HepG2 (cell line): ENCODE data around the gene LSM2. TPM values are rescaled to one million over a fixed set of nuclear protein-coding genes. Genes with fewer than 3 reads are reported as not detected.
A peak's percentile ranks its signal among the peaks of the same experiment; 100 is the strongest.
"Not testable (repeated sequence)": the region's sequence is repeated elsewhere in the genome, so short reads cannot be mapped to it uniquely, and the experiment has no call there.

ENCODE experiments used
- ATAC-seq: fragments of 200-7000 bp; cut with Tn5 transposase; 3 replicates; pipeline ENCODE4 v1.9.1; 2020; ENCODE audit warnings: mild to moderate bottlenecking, moderate library complexity
- BruUV-seq: library from RNA; stranded (reverse); fragments of 400-500 nt; replicated peaks from 2 replicates; lab custom pipeline; 2021; lab: Mats Ljungman, UMichigan
- CTCF ChIA-PET: fragments of 300-600 bp; formaldehyde crosslinking; extraction: SDS; loops from one replicate; lab custom pipeline; 2021; ENCODE audit warnings: low total read pairs, inconsistent platforms, low intra/inter-chr PET ratio; lab: Yijun Ruan, JAX
- POLR2A ChIA-PET: fragments of 350-600 bp; sonication (Branson Sonifier 250); formaldehyde crosslinking; loops from one replicate; lab custom pipeline; 2020; ENCODE audit warnings: antibody characterized with exemption, inconsistent platforms; lab: Yijun Ruan, JAX
- DNase-seq: peaks from one replicate; pipeline ENCODE4 v3.0.0-alpha.2; 2015; ENCODE audit warnings: low spot score
- FAIRE-seq: peaks from 3 replicates; lab custom pipeline; 2011; peaks lifted over from hg19 to GRCh38; lab: Jason Lieb, UNC
- H2AFZ ChIP-seq: one replicate; pipeline ENCODE4 v1.6.1; 2011; ENCODE audit warnings: low read length, inconsistent platforms
- H3K27ac ChIP-seq: fragments of 300-600 bp; 3 replicates; pipeline ENCODE4 v1.8.0; 2011; ENCODE audit warnings: mixed run types, mild to moderate bottlenecking, mixed read lengths, low read length, inconsistent platforms; ENCODE audit not compliant: insufficient read depth; ENCODE audit errors: extremely low read length
- H3K27me3 ChIP-seq, 2 experiments: fragments of 200-600 bp in 1 of 2; 2 replicates in 1 of 2; 3 replicates in 1 of 2; pipeline versions ENCODE4 v1.6.0 to v1.8.0; 2011; ENCODE audit warnings: low read length in 2 of 2, mild to moderate bottlenecking in 2 of 2, moderate library complexity in 2 of 2, inconsistent platforms in 1 of 2; ENCODE audit not compliant: insufficient read depth in 2 of 2, control insufficient read depth in 1 of 2
- H3K36me3 ChIP-seq, 2 experiments: fragments of 200-600 bp in 1 of 2; replicated peaks in 1 of 2; 2 replicates in 1 of 2; 3 replicates in 1 of 2; pipeline versions ENCODE4 v1.5.1 to v1.8.0; 2011; ENCODE audit warnings: low read length in 2 of 2, inconsistent platforms in 1 of 2; ENCODE audit not compliant: insufficient read depth in 2 of 2, control insufficient read depth in 1 of 2
- H3K4me1 ChIP-seq: 2 replicates; pipeline ENCODE4 v1.5.1; 2012; ENCODE audit warnings: low read length, inconsistent platforms; ENCODE audit not compliant: insufficient read depth
- H3K4me2 ChIP-seq: 2 replicates; pipeline ENCODE4 v1.6.0; 2011; ENCODE audit warnings: low read depth, low read length, inconsistent platforms
- H3K4me3 ChIP-seq, 3 experiments: fragments of 200-600 bp in 1 of 3; sonication (generic), shearing (Covaris generic) in 1 of 3; replicated peaks in 1 of 3; 2 replicates each; pipeline ENCODE4 v1.5.1; 2011 to 2016; ENCODE audit warnings: low read length in 3 of 3, inconsistent platforms in 2 of 3, low read depth in 2 of 3, mild to moderate bottlenecking in 2 of 3, control low read depth in 1 of 3, mixed read lengths in 1 of 3; ENCODE audit not compliant: insufficient read depth in 1 of 3
- H3K79me2 ChIP-seq: one replicate; pipeline ENCODE4 v1.6.1; 2011; ENCODE audit warnings: low read length, inconsistent platforms; ENCODE audit not compliant: insufficient read depth
- H3K9ac ChIP-seq: 2 replicates; pipeline ENCODE4 v1.6.0; 2011; ENCODE audit warnings: mild to moderate bottlenecking, low read depth, low read length, inconsistent platforms; ENCODE audit not compliant: insufficient read depth
- H3K9me3 ChIP-seq: 2 replicates; pipeline ENCODE4 v1.5.1; 2012; ENCODE audit warnings: mild to moderate bottlenecking, low read length
- H4K20me1 ChIP-seq: 2 replicates; pipeline ENCODE4 v1.6.0; 2011; ENCODE audit warnings: inconsistent platforms, mild to moderate bottlenecking, low read length, moderate library complexity; ENCODE audit not compliant: insufficient read depth
- NKX3-1 ChIP-seq: sonication (generic); formaldehyde crosslinking; IDR thresholded peaks from 2 replicates; pipeline ENCODE4 v1.5.0; 2020; ENCODE audit warnings: missing genetic modification reagents
- NONO ChIP-seq, 2 experiments: fragments of 450-650 bp in 1 of 2; sonication (generic) in 1 of 2; formaldehyde crosslinking in 1 of 2; IDR thresholded peaks in 1 of 2; conservative IDR thresholded peaks in 1 of 2; 2 replicates each; pipeline versions ENCODE4 v1.6.1 to v1.8.0; 2017 to 2022; ENCODE audit warnings: mild to moderate bottlenecking in 1 of 2, missing genetic modification reagents in 1 of 2, moderate library complexity in 1 of 2
- POLR2G ChIP-seq: fragments of 200-400 bp; formaldehyde crosslinking; IDR thresholded peaks from 2 replicates; pipeline ENCODE4 v1.6.1; 2018; ENCODE audit warnings: mild to moderate bottlenecking, low read depth, low read length, moderate library complexity
- RBFOX2 ChIP-seq: fragments of 200-400 bp; formaldehyde crosslinking; IDR thresholded peaks from 2 replicates; pipeline ENCODE4 v1.6.1; 2017; ENCODE audit warnings: low read depth, mild to moderate bottlenecking, low read length
- SMAD1 ChIP-seq: sonication (generic); formaldehyde crosslinking; IDR thresholded peaks from 2 replicates; pipeline ENCODE4 v1.4.0; 2020; ENCODE audit warnings: missing genetic modification reagents, low read depth, mild to moderate bottlenecking, borderline replicate concordance
- SRY ChIP-seq: sonication (generic); formaldehyde crosslinking; IDR thresholded peaks from 2 replicates; pipeline ENCODE4 v1.8.0; 2022; ENCODE audit warnings: mild to moderate bottlenecking, missing genetic modification reagents
- ZC3H4 ChIP-seq: sonication (generic); formaldehyde crosslinking; IDR thresholded peaks from 2 replicates; pipeline ENCODE4 v1.4.0; 2020; ENCODE audit warnings: missing genetic modification reagents, borderline replicate concordance
- ZNF460 ChIP-seq: sonication (generic); formaldehyde crosslinking; IDR thresholded peaks from 2 replicates; pipeline ENCODE4 v1.5.1; 2020; ENCODE audit warnings: missing genetic modification reagents, mild to moderate bottlenecking, borderline replicate concordance
- ZNF563 ChIP-seq: sonication (generic); formaldehyde crosslinking; IDR thresholded peaks from 2 replicates; pipeline ENCODE4 v1.8.0; 2022; ENCODE audit warnings: mild to moderate bottlenecking, moderate library complexity, missing genetic modification reagents
- WGBS: methylation state at CpG from one replicate; pipeline ENCODE4 v1.1.6; 2017; ENCODE audit warnings: low lambda C conversion rate; 5-methylcytosine and 5-hydroxymethylcytosine counted together
- in situ Hi-C: cut with HindIII; loops from 2 replicates; pipeline ENCODE4 v1.10.0; 2017; ENCODE audit warnings: low pct_unique_long_range_greater_than_20kb; ENCODE audit not compliant: extremely low pct_ligation_motif_present
- intact Hi-C: fragments of 100-400 bp; cut with micrococcal nuclease; formaldehyde crosslinking; loops from one replicate; pipeline ENCODE4 v1.10.0; 2022; ENCODE audit not compliant: unreplicated experiment
- polyA plus RNA-seq, 8 experiments: library from polyadenylated mRNA; depleted of rRNA in 3 of 8; stranded (reverse) in 7 of 8; unstranded in 1 of 8; fragments of >200 nt; fragmentation: Illumina TruSeq in 4 of 8; extraction: Trizol in 4 of 8; gene quantifications; 2 replicates each; pipeline versions ENCODE4 v1.2.1 to v1.2.3, GENCODE V29; 2011 to 2016; ENCODE audit warnings: low read depth in 4 of 8, missing spikeins in 1 of 8, mixed read lengths in 1 of 8; ENCODE audit not compliant: insufficient read depth in 1 of 8
- total RNA-seq, 5 experiments: library from RNA; depleted of rRNA; stranded (reverse); fragments of >200 nt; fragmentation: Illumina TruSeq; extraction: Trizol; gene quantifications; 2 replicates each; pipeline ENCODE4 v1.2.3, GENCODE V29; 2016; ENCODE audit warnings: low read depth in 1 of 5
- TF ChIP-seq, protein P1 (sequence below): sonication (generic); formaldehyde crosslinking; IDR thresholded peaks from 2 replicates; pipeline ENCODE4 v1.5.0; 2020; ENCODE audit warnings: missing genetic modification reagents
- TF ChIP-seq, protein P2 (sequence below): sonication (generic); formaldehyde crosslinking; IDR thresholded peaks from 2 replicates; pipeline ENCODE4 v1.4.0; 2020; ENCODE audit warnings: missing genetic modification reagents, mild to moderate bottlenecking, borderline replicate concordance
- TF ChIP-seq, protein P3 (sequence below): sonication (generic); formaldehyde crosslinking; IDR thresholded peaks from 2 replicates; pipeline ENCODE4 v1.5.1; 2020; ENCODE audit warnings: mild to moderate bottlenecking, missing genetic modification reagents, borderline replicate concordance

Gene LSM2
- total and polyA plus RNA-seq, 2 of the 13 experiments (the other 11 are each of a cell fraction or from before 2014, with no cell fraction given) = 69.4 to 90.5 TPM

DNA sequence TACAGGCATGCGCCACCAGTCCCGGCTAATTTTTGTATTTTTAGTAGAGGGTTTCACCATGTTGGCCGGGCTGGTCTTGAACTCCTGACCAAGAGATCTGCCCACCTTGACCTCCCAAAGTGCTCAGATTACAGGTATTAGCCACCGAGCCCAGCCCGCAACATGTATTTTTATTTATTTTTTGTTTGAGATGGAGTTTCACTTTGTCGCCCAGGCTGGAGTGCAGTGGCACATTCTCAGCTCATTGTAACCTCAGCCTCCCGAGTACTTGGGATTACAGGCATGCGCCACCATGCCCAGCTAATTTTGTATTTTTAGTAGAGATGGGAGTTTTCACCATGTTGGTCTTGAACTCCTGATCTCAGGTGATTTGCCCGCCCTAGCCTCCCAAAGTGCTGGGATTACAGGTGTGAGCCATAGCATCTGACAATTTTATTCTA, 31.4 kb upstream of the LSM2 start:
- H3K9me3 ChIP-seq; in situ Hi-C loops; H3K27me3 ChIP-seq; H2AFZ ChIP-seq; DNase-seq; CTCF ChIA-PET; ATAC-seq; BruUV-seq; FAIRE-seq; TF ChIP-seq NONO (IDR thresholded peaks at IDR 0.05): not testable (repeated sequence)
- peaks cover 43% of the 10 kb centered on the region for H4K20me1 ChIP-seq
- peak overlapping the region; percentile 4 for H3K27ac ChIP-seq
- 89% methylated on average over 9 of the region's 9 CpGs for WGBS
- H3K4me2 ChIP-seq = peak overlapping the region; percentile 84
- peaks cover 12 to 33% of the 10 kb centered on the region in 2 experiments for H3K36me3 ChIP-seq
- peaks cover 44% of the 10 kb centered on the region for H3K4me1 ChIP-seq
- intact Hi-C loops = loop anchor here (10.0 kb wide), 1 partner anchor 117 kb away; the partner anchor contains the start of genes NELFE and SKIC2
- peak overlapping the region; percentile 98; the same call in 1 of the 2 replicates for H3K9ac ChIP-seq
- peak overlapping the region; percentile 75 to 98 (median 93); a peak in 5 of 6 replicates for H3K4me3 ChIP-seq
- peaks cover 35% of the 10 kb centered on the region for H3K79me2 ChIP-seq
- POLR2A ChIA-PET = interaction anchor here (0.6 to 15.7 kb wide), 11 partner anchors 9 to 100 kb away, joined by 3 to 264 read pairs (median 8); partner anchors contain the start of genes HSPA1B, MSH5 and NEU1
- TF ChIP-seq, protein P1, sequence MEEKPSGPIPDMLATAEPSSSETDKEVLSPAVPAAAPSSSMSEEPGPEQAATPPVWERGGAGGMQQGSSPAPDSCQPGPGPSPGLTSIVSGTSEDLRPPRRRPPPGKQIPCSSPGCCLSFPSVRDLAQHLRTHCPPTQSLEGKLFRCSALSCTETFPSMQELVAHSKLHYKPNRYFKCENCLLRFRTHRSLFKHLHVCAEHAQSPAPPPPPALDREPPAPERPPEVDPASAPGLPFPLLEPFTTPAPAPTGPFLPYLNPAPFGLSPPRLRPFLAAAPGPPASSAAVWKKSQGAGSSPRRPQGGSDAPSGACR = 0 out of 2 replicates have a peak, but pooled peaks have one; percentile 26
- TF ChIP-seq RBFOX2 (peak; percentile 30), ZC3H4 (CRISPR knock-in tag) (0 out of 2 replicates have a peak, but pooled peaks have one; percentile 8), SMAD1 (CRISPR knock-in tag) (0 out of 2 replicates have a peak, but pooled peaks have one; percentile 37), NKX3-1 (CRISPR knock-in tag) (0 out of 2 replicates have a peak, but pooled peaks have one; percentile 29), NONO (CRISPR knock-in tag; conservative IDR thresholded peaks at IDR 0.05) (peak; percentile 40; the same call in 1 of the 2 replicates), ZNF563 (CRISPR knock-in tag) (0 out of 2 replicates have a peak, but pooled peaks have one; percentile 23), POLR2G (peak; percentile 44), ZNF460 (CRISPR knock-in tag) (peak; percentile 33; the same call in 1 of the 2 replicates), SRY (CRISPR knock-in tag) (0 out of 2 replicates have a peak, but pooled peaks have one; percentile 24)
- TF ChIP-seq, protein P2, sequence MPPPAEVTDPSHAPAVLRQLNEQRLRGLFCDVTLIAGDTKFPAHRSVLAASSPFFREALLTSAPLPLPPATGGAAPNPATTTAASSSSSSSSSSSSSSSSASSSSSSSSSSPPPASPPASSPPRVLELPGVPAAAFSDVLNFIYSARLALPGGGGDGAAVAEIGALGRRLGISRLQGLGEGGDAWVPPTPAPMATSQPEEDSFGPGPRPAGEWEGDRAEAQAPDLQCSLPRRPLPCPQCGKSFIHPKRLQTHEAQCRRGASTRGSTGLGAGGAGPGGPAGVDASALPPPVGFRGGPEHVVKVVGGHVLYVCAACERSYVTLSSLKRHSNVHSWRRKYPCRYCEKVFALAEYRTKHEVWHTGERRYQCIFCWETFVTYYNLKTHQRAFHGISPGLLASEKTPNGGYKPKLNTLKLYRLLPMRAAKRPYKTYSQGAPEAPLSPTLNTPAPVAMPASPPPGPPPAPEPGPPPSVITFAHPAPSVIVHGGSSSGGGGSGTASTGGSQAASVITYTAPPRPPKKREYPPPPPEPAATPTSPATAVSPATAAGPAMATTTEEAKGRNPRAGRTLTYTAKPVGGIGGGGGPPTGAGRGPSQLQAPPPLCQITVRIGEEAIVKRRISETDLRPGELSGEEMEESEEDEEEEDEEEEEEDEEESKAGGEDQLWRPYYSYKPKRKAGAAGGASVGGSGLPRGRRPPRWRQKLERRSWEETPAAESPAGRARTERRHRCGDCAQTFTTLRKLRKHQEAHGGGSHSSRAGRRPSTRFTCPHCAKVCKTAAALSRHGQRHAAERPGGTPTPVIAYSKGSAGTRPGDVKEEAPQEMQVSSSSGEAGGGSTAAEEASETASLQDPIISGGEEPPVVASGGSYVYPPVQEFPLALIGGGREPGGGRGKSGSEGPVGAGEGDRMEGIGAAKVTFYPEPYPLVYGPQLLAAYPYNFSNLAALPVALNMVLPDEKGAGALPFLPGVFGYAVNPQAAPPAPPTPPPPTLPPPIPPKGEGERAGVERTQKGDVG = 0 out of 2 replicates have a peak, but pooled peaks have one; percentile 56
- TF ChIP-seq, protein P3, sequence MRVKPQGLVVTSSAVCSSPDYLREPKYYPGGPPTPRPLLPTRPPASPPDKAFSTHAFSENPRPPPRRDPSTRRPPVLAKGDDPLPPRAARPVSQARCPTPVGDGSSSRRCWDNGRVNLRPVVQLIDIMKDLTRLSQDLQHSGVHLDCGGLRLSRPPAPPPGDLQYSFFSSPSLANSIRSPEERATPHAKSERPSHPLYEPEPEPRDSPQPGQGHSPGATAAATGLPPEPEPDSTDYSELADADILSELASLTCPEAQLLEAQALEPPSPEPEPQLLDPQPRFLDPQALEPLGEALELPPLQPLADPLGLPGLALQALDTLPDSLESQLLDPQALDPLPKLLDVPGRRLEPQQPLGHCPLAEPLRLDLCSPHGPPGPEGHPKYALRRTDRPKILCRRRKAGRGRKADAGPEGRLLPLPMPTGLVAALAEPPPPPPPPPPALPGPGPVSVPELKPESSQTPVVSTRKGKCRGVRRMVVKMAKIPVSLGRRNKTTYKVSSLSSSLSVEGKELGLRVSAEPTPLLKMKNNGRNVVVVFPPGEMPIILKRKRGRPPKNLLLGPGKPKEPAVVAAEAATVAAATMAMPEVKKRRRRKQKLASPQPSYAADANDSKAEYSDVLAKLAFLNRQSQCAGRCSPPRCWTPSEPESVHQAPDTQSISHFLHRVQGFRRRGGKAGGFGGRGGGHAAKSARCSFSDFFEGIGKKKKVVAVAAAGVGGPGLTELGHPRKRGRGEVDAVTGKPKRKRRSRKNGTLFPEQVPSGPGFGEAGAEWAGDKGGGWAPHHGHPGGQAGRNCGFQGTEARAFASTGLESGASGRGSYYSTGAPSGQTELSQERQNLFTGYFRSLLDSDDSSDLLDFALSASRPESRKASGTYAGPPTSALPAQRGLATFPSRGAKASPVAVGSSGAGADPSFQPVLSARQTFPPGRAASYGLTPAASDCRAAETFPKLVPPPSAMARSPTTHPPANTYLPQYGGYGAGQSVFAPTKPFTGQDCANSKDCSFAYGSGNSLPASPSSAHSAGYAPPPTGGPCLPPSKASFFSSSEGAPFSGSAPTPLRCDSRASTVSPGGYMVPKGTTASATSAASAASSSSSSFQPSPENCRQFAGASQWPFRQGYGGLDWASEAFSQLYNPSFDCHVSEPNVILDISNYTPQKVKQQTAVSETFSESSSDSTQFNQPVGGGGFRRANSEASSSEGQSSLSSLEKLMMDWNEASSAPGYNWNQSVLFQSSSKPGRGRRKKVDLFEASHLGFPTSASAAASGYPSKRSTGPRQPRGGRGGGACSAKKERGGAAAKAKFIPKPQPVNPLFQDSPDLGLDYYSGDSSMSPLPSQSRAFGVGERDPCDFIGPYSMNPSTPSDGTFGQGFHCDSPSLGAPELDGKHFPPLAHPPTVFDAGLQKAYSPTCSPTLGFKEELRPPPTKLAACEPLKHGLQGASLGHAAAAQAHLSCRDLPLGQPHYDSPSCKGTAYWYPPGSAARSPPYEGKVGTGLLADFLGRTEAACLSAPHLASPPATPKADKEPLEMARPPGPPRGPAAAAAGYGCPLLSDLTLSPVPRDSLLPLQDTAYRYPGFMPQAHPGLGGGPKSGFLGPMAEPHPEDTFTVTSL (CRISPR knock-in tag) = 0 out of 2 replicates have a peak, but pooled peaks have one; percentile 33
